Transverse colon (tissue), 4 donors: Measurements from ENCODE around the gene PACSIN1.

Experiments used
- EP300 ChIP-seq: sonication (generic); formaldehyde crosslinking; IDR thresholded peaks from one replicate; pipeline ENCODE4 v1.6.1; 2017; ENCODE audit warnings: antibody characterized with exemption, low read depth
- POLR2A ChIP-seq: fragments of 450-650 bp; IDR thresholded peaks from one replicate; pipeline ENCODE4 v1.6.1; 2016; ENCODE audit warnings: antibody characterized with exemption, mild to moderate bottlenecking, moderate library complexity
- POLR2AphosphoS5 ChIP-seq, 3 donors: sonication (generic); formaldehyde crosslinking; IDR thresholded peaks; one replicate each; pipeline ENCODE4 v1.6.1; 2016; ENCODE audit warnings: antibody characterized with exemption in 3 of 3
- TF ChIP-seq, protein P1 (sequence below), 5 experiments: fragments of 200-600 bp in 3 of 5; fragments of 450-650 bp in 2 of 5; sonication (generic) in 3 of 5; IDR thresholded peaks; 1 replicate in 2 of 5; 2 replicates in 3 of 5; pipeline ENCODE4 v1.5.1; 2016 to 2017; ENCODE audit warnings: antibody characterized with exemption in 5 of 5, inconsistent platforms in 3 of 5, mild to moderate bottlenecking in 2 of 5, moderate library complexity in 1 of 5

DNA sequence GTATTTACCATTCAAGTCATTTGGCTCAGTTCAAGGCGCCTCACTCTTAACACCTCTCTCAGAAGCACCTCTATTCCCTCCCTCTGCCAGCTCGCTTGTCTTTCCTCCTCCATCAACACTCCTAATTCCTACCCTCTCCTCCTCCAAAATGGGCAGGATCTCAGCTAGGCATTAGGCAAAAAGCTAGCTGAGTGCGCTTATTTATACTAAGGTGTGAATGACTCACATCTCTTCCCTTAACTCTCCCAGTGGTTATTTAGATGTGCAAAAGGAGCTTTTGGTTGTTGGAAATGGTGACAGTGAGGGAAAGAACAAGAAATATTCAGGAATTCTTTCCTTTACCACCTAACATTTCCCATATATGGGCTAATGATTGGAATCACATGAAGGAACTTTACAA lies 29.1 kb downstream of the PACSIN1 start:
- TF ChIP-seq, protein P1, sequence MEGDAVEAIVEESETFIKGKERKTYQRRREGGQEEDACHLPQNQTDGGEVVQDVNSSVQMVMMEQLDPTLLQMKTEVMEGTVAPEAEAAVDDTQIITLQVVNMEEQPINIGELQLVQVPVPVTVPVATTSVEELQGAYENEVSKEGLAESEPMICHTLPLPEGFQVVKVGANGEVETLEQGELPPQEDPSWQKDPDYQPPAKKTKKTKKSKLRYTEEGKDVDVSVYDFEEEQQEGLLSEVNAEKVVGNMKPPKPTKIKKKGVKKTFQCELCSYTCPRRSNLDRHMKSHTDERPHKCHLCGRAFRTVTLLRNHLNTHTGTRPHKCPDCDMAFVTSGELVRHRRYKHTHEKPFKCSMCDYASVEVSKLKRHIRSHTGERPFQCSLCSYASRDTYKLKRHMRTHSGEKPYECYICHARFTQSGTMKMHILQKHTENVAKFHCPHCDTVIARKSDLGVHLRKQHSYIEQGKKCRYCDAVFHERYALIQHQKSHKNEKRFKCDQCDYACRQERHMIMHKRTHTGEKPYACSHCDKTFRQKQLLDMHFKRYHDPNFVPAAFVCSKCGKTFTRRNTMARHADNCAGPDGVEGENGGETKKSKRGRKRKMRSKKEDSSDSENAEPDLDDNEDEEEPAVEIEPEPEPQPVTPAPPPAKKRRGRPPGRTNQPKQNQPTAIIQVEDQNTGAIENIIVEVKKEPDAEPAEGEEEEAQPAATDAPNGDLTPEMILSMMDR (IDR thresholded peaks at IDR 0.05): no peak
- TF ChIP-seq POLR2A (no peak), EP300 (no peak), POLR2AphosphoS5 (IDR thresholded peaks at IDR 0.05) (no peak)
